HUES64 (cell line): ENCODE data around the gene UBTD2.
A peak's percentile ranks its signal among the peaks of the same experiment; 100 is the strongest.
"Not testable (repeated sequence)": the region's sequence is repeated elsewhere in the genome, so short reads cannot be mapped to it uniquely, and the experiment has no call there.

Source experiments
- H3K27ac ChIP-seq: 2 replicates; pipeline ENCODE4 v1.7.0; 2013; ENCODE audit warnings: low read depth, low read length, inconsistent platforms
- H3K27me3 ChIP-seq: 2 replicates; pipeline ENCODE4 v1.6.1; 2013; ENCODE audit warnings: mild to moderate bottlenecking, low read length; ENCODE audit not compliant: insufficient read depth
- H3K36me3 ChIP-seq: 2 replicates; pipeline ENCODE4 v1.6.1; 2013; ENCODE audit warnings: mild to moderate bottlenecking, low read length; ENCODE audit not compliant: insufficient read depth
- H3K4me1 ChIP-seq: 2 replicates; pipeline ENCODE4 v1.6.1; 2013; ENCODE audit warnings: mild to moderate bottlenecking, low read length, moderate library complexity; ENCODE audit not compliant: insufficient read depth
- H3K4me3 ChIP-seq: 2 replicates; pipeline ENCODE4 v1.5.1; 2013; ENCODE audit warnings: mild to moderate bottlenecking, low read length, moderate library complexity
- H3K9ac ChIP-seq: 2 replicates; pipeline ENCODE4 v1.6.1; 2013; ENCODE audit warnings: mild to moderate bottlenecking, low read depth, low read length
- H3K9me3 ChIP-seq: 2 replicates; pipeline ENCODE4 v1.6.1; 2013; ENCODE audit warnings: low read depth, low read length; ENCODE audit not compliant: insufficient read depth
- WGBS: fragments of 150-250, 120-280 bp; methylation state at CpG from one replicate; pipeline ENCODE4 v1.1.7; 2013; ENCODE audit warnings: missing lambda C conversion rate; 5-methylcytosine and 5-hydroxymethylcytosine counted together

The UBTD2 gene

GRCh38 chr5:172287140-172287539 is 3.6 kb upstream of the UBTD2 start:
- H3K27ac ChIP-seq, H3K36me3 ChIP-seq, H3K9me3 ChIP-seq, H3K27me3 ChIP-seq, H3K4me1 ChIP-seq, H3K4me3 ChIP-seq, H3K9ac ChIP-seq: not testable (repeated sequence)
- 92% methylated on average over 3 of the region's 3 CpGs for WGBS

- WGBS, result 82% methylated on average over 13 of the region's 15 CpGs
These were observed 1.9 kb upstream of the UBTD2 start for GRCh38 chr5:172285226-172286143.

GRCh38 chr5:172284611-172284980 is 1.0 kb upstream of the UBTD2 start:
- WGBS, result 10% methylated on average over 10 of the region's 11 CpGs
- Histone ChIP-seq H3K4me1 (peaks cover 23% of the 10 kb centered on the region), H3K27me3 (no peaks in the 10 kb centered on the region), H3K36me3 (no peaks in the 10 kb centered on the region), H3K9me3 (no peaks in the 10 kb centered on the region), H3K9ac (peak overlapping the region; percentile 93), H3K4me3 (peak overlapping the region; percentile 96), H3K27ac (peak overlapping the region; percentile 78)

More at GRCh38 chr5:172285226-172286143, 1.9 kb upstream of the UBTD2 start:
- Histone ChIP-seq H3K4me3 (peak overlapping the region; percentile 96; the same call in 1 of the 2 replicates), H3K27me3 (no peaks in the 10 kb centered on the region), H3K9me3 (no peaks in the 10 kb centered on the region), H3K36me3 (no peaks in the 10 kb centered on the region), H3K27ac (no peak overlapping the region), H3K9ac (no peak overlapping the region), H3K4me1 (peaks cover 22% of the 10 kb centered on the region)

- Histone ChIP-seq H3K4me1 (peaks cover 23% of the 10 kb centered on the region), H3K9me3 (no peaks in the 10 kb centered on the region), H3K9ac (peak overlapping the region; percentile 94), H3K36me3 (0 out of 2 replicates have a peak, but pooled peaks cover 4% of the 10 kb centered on the region), H3K4me3 (peak overlapping the region; percentile 96), H3K27me3 (no peaks in the 10 kb centered on the region), H3K27ac (peak overlapping the region; percentile 95)
- under 1% methylated on average over 79 of the region's 79 CpGs for WGBS
These were observed 472 bp upstream of the UBTD2 start for GRCh38 chr5:172283862-172284610.

GRCh38 chr5:172282272-172283019 is 1.1 kb downstream of the UBTD2 start:
- WGBS, result 8% methylated on average over 10 of the region's 13 CpGs
- Histone ChIP-seq H3K27ac (peak overlapping the region; percentile 95), H3K27me3 (no peaks in the 10 kb centered on the region)

GRCh38 chr5:172281346-172281745 is 2.2 kb downstream of the UBTD2 start:
- H3K9ac ChIP-seq, result peak overlapping the region; percentile 94; the same call in 1 of the 2 replicates
- H3K27ac ChIP-seq, result no peak overlapping the region
- H3K4me3 ChIP-seq, result peak overlapping the region; percentile 96
- H3K27me3 ChIP-seq, result no peaks in the 10 kb centered on the region
- H3K9me3 ChIP-seq, result no peaks in the 10 kb centered on the region
- 81% methylated on average over 6 of the region's 6 CpGs for WGBS
- 0 out of 2 replicates have a peak, but pooled peaks cover 14% of the 10 kb centered on the region for H3K36me3 ChIP-seq
- H3K4me1 ChIP-seq, result peaks cover 28% of the 10 kb centered on the region

More at GRCh38 chr5:172282272-172283019, 1.1 kb downstream of the UBTD2 start:
- peak overlapping the region; percentile 94 for H3K9ac ChIP-seq
- H3K4me1 ChIP-seq, result peaks cover 23% of the 10 kb centered on the region
- H3K9me3 ChIP-seq, result no peaks in the 10 kb centered on the region
- H3K36me3 ChIP-seq, result 0 out of 2 replicates have a peak, but pooled peaks cover 13% of the 10 kb centered on the region
- H3K4me3 ChIP-seq, result peak overlapping the region; percentile 96

GRCh38 chr5:172280929-172281328 is 2.6 kb downstream of the UBTD2 start:
- no peak overlapping the region for H3K27ac ChIP-seq
- no peaks in the 10 kb centered on the region for H3K9me3 ChIP-seq
- peak overlapping the region; percentile 96 for H3K4me3 ChIP-seq
- no peaks in the 10 kb centered on the region for H3K27me3 ChIP-seq
- peaks cover 32% of the 10 kb centered on the region for H3K4me1 ChIP-seq
- 0 out of 2 replicates have a peak overlapping the region, but pooled peaks have one; percentile 94 for H3K9ac ChIP-seq
- H3K36me3 ChIP-seq, result 0 out of 2 replicates have a peak, but pooled peaks cover 16% of the 10 kb centered on the region
- WGBS, result 80% methylated on average over 4 of the region's 4 CpGs

- Histone ChIP-seq H3K9ac (no peak overlapping the region), H3K36me3 (0 out of 2 replicates have a peak, but pooled peaks cover 16% of the 10 kb centered on the region), H3K27ac (no peak overlapping the region), H3K9me3 (no peaks in the 10 kb centered on the region), H3K4me3 (no peak overlapping the region), H3K27me3 (no peaks in the 10 kb centered on the region), H3K4me1 (peaks cover 34% of the 10 kb centered on the region)
- WGBS, result 97% methylated on average over 5 of the region's 5 CpGs
These were observed 3.2 kb downstream of the UBTD2 start for GRCh38 chr5:172280317-172280716.

GRCh38 chr5:172278356-172278755 is 5.2 kb downstream of the UBTD2 start:
- Histone ChIP-seq H3K9ac (no peak overlapping the region), H3K4me3 (no peak overlapping the region), H3K9me3 (no peaks in the 10 kb centered on the region), H3K27me3 (no peaks in the 10 kb centered on the region), H3K36me3 (0 out of 2 replicates have a peak, but pooled peaks cover 16% of the 10 kb centered on the region), H3K27ac (no peak overlapping the region), H3K4me1 (peaks cover 28% of the 10 kb centered on the region)
- WGBS, result 97% methylated on average over 5 of the region's 9 CpGs

- H3K36me3 ChIP-seq, result 0 out of 2 replicates have a peak, but pooled peaks cover 16% of the 10 kb centered on the region
- no peak overlapping the region for H3K27ac ChIP-seq
- 96% methylated on average over 3 of the region's 3 CpGs for WGBS
- peaks cover 27% of the 10 kb centered on the region for H3K4me1 ChIP-seq
- no peak overlapping the region for H3K9ac ChIP-seq
- H3K4me3 ChIP-seq, result no peak overlapping the region
- no peaks in the 10 kb centered on the region for H3K27me3 ChIP-seq
- no peaks in the 10 kb centered on the region for H3K9me3 ChIP-seq
These were observed 7.3 kb downstream of the UBTD2 start for GRCh38 chr5:172276214-172276613.
